Transverse colon (tissue), 4 donors: ENCODE data around the gene LRP2. TPM values are rescaled to one million over a fixed set of nuclear protein-coding genes. Genes with fewer than 3 reads are reported as not detected.

Source experiments
- DNase-seq: peaks from one replicate; pipeline ENCODE4 v3.0.0-alpha.2; 2019
- H3K27ac ChIP-seq, 4 donors: fragments of 200-600 bp; sonication (generic); 2 replicates each; pipeline ENCODE4 v1.5.1; 2016 to 2018; ENCODE audit warnings: inconsistent platforms in 4 of 4
- H3K27me3 ChIP-seq: fragments of 200-600 bp; sonication (generic); 2 replicates; pipeline ENCODE4 v1.5.1; 2017; ENCODE audit warnings: inconsistent platforms
- H3K36me3 ChIP-seq, 4 donors: fragments of 200-600 bp; sonication (generic); 2 replicates each; pipeline ENCODE4 v1.5.1; 2017 to 2019; ENCODE audit warnings: inconsistent platforms in 4 of 4
- H3K4me1 ChIP-seq, 4 donors: fragments of 200-600 bp; sonication (generic); 2 replicates each; pipeline ENCODE4 v1.5.1; 2017 to 2020; ENCODE audit warnings: inconsistent platforms in 4 of 4
- H3K4me3 ChIP-seq, 4 donors: fragments of 200-600 bp; sonication (generic); 1 replicate in 1 of 4; 2 replicates in 3 of 4; pipeline versions ENCODE4 v1.5.1 to v1.6.1; 2017 to 2019; ENCODE audit warnings: inconsistent platforms in 4 of 4
- H3K9me3 ChIP-seq, 2 donors: fragments of 200-600 bp; sonication (generic); 2 replicates each; pipeline ENCODE4 v1.5.1; 2017 to 2019; ENCODE audit warnings: inconsistent platforms in 2 of 2
- CTCF ChIP-seq, 5 experiments: fragments of 200-600 bp in 3 of 5; fragments of 450-650 bp in 2 of 5; sonication (generic) in 3 of 5; IDR thresholded peaks; 1 replicate in 2 of 5; 2 replicates in 3 of 5; pipeline ENCODE4 v1.5.1; 2016 to 2017; ENCODE audit warnings: antibody characterized with exemption in 5 of 5, inconsistent platforms in 3 of 5, mild to moderate bottlenecking in 2 of 5, moderate library complexity in 1 of 5
- EP300 ChIP-seq: sonication (generic); formaldehyde crosslinking; IDR thresholded peaks from one replicate; pipeline ENCODE4 v1.6.1; 2017; ENCODE audit warnings: antibody characterized with exemption, low read depth
- POLR2A ChIP-seq: fragments of 450-650 bp; IDR thresholded peaks from one replicate; pipeline ENCODE4 v1.6.1; 2016; ENCODE audit warnings: antibody characterized with exemption, mild to moderate bottlenecking, moderate library complexity
- POLR2AphosphoS5 ChIP-seq, 3 donors: sonication (generic); formaldehyde crosslinking; IDR thresholded peaks; one replicate each; pipeline ENCODE4 v1.6.1; 2016; ENCODE audit warnings: antibody characterized with exemption in 3 of 3
- WGBS, 2 donors: methylation state at CpG; one replicate each; pipeline ENCODE4 v1.1.5; 2018; ENCODE audit warnings: low coverage in 1 of 2; 5-methylcytosine and 5-hydroxymethylcytosine counted together
- in situ Hi-C, 4 donors: fragments of 200-750 bp; cut with MboI; loops; one replicate each; pipeline versions ENCODE4 v1.15.0 to v1.15.1; 2017; ENCODE audit warnings: low sequenced_read_pairs in 3 of 4, low pct_ligation_motif_present in 1 of 4, low pct_unique_long_range_greater_than_20kb in 1 of 4
- intact Hi-C: fragments of 100-400 bp; cut with DNase I; formaldehyde crosslinking; loops from one replicate; pipeline ENCODE4 v1.15.1; 2023; ENCODE audit warnings: low total_unique reads
- total RNA-seq, 4 donors: library from RNA; depleted of rRNA; stranded (reverse); fragments of >200 nt; gene quantifications; one replicate each; pipeline ENCODE4 v1.1.0, GENCODE V29; 2016

Gene LRP2
- total RNA-seq, 4 donors from 2014 or later: not detected

- 64 to 100% methylated on average over 1 to 2 of the region's 2 CpGs for WGBS, 2 donors
- Histone ChIP-seq H3K4me3 (no peak overlapping the region), H3K36me3 (no peaks in the 10 kb centered on the region), H3K27ac (peak overlapping the region in 1 of 4 donors; percentile 23), H3K9me3 (no peaks in the 10 kb centered on the region), H3K4me1 (peaks cover 0 to 6% (median 0%) of the 10 kb centered on the region in 4 donors), H3K27me3 (peaks cover 4% of the 10 kb centered on the region)
- no peak for DNase-seq
- TF ChIP-seq POLR2A: no peak
- TF ChIP-seq EP300: no peak
- TF ChIP-seq POLR2AphosphoS5 (IDR thresholded peaks at IDR 0.05): no peak
- no peak for TF ChIP-seq CTCF (IDR thresholded peaks at IDR 0.05)
- in situ Hi-C loops: loop anchor here in 1 of 4 donors (10.0 kb wide), 1 partner anchor 143 kb away; no protein-coding TSS in a partner anchor
- intact Hi-C loops: no loop called here
Measured at GRCh38 chr2:169107645-169108044, 254.7 kb downstream of the LRP2 start.

GRCh38 chr2:169106563-169107545 is 255.5 kb downstream of the LRP2 start:
- intact Hi-C loops: no loop called here
- 80 to 86% methylated on average over 6 of the region's 6 CpGs for WGBS, 2 donors
- H3K27ac ChIP-seq: no peak overlapping the region

GRCh38 chr2:169106134-169106533 is 256.2 kb downstream of the LRP2 start:
- Histone ChIP-seq H3K4me1 (peaks cover 0 to 6% (median 0%) of the 10 kb centered on the region in 4 donors), H3K4me3 (no peak overlapping the region), H3K27ac (no peak overlapping the region), H3K9me3 (no peaks in the 10 kb centered on the region), H3K27me3 (peaks cover 4% of the 10 kb centered on the region), H3K36me3 (no peaks in the 10 kb centered on the region)
- intact Hi-C loops (no loop called here), in situ Hi-C loops (loop anchor here in 1 of 4 donors (10.0 kb wide), 1 partner anchor 141 kb away; no protein-coding TSS in a partner anchor)
- WGBS, 2 donors: 90 to 96% methylated on average over 2 of the region's 2 CpGs
- TF ChIP-seq EP300 (no peak), CTCF (IDR thresholded peaks at IDR 0.05) (no peak), POLR2AphosphoS5 (IDR thresholded peaks at IDR 0.05) (no peak), POLR2A (no peak)
- DNase-seq: no peak

More at GRCh38 chr2:169106563-169107545, 255.5 kb downstream of the LRP2 start:
- no peak for DNase-seq
- Histone ChIP-seq H3K9me3 (no peaks in the 10 kb centered on the region), H3K4me3 (no peak overlapping the region), H3K36me3 (no peaks in the 10 kb centered on the region), H3K4me1 (peaks cover 0 to 6% (median 0%) of the 10 kb centered on the region in 4 donors), H3K27me3 (peaks cover 4% of the 10 kb centered on the region)
- TF ChIP-seq POLR2AphosphoS5 (IDR thresholded peaks at IDR 0.05) (no peak), POLR2A (no peak), CTCF (IDR thresholded peaks at IDR 0.05) (no peak), EP300 (no peak)
- in situ Hi-C loops: loop anchor here in 1 of 4 donors (10.0 kb wide), 1 partner anchor 142 kb away; no protein-coding TSS in a partner anchor

- H3K9me3 ChIP-seq: no peaks in the 10 kb centered on the region
- peaks cover 0 to 6% (median 0%) of the 10 kb centered on the region in 4 donors for H3K4me1 ChIP-seq
- H3K27me3 ChIP-seq: peaks cover 4% of the 10 kb centered on the region
- TF ChIP-seq POLR2A: no peak
- TF ChIP-seq CTCF (IDR thresholded peaks at IDR 0.05): no peak
- WGBS, 2 donors: 58 to 86% methylated on average over 1 of the region's 1 CpG
- no peaks in the 10 kb centered on the region for H3K36me3 ChIP-seq
- H3K4me3 ChIP-seq: no peak overlapping the region
- no peak for DNase-seq
- no peak overlapping the region for H3K27ac ChIP-seq
- in situ Hi-C loops: loop anchor here in 1 of 4 donors (10.0 kb wide), 1 partner anchor 141 kb away; no protein-coding TSS in a partner anchor
- intact Hi-C loops: no loop called here
Measured at GRCh38 chr2:169105476-169105875, 256.9 kb downstream of the LRP2 start.
